HepG2 (cell line): ENCODE data around the gene PHKG1. TPM values are rescaled to one million over a fixed set of nuclear protein-coding genes. Genes with fewer than 3 reads are reported as not detected.

Experiments used
- BORCS8-MEF2B ChIP-seq: sonication (generic); formaldehyde crosslinking; IDR thresholded peaks from 2 replicates; pipeline ENCODE4 v1.8.0; 2022; ENCODE audit warnings: mild to moderate bottlenecking, missing genetic modification reagents
- CENPBD1 ChIP-seq: sonication (generic); formaldehyde crosslinking; IDR thresholded peaks from 2 replicates; pipeline ENCODE4 v1.8.0; 2022; ENCODE audit warnings: missing genetic modification reagents, low read depth, mild to moderate bottlenecking, borderline replicate concordance
- GABPB1 ChIP-seq: IDR thresholded peaks from 2 replicates; pipeline ENCODE4 v1.6.1; 2016; ENCODE audit warnings: mild to moderate bottlenecking, missing genetic modification reagents, moderate library complexity, missing compliant biosample characterization
- GTF2F1 ChIP-seq: fragments of 150-350 bp; IDR thresholded peaks from 2 replicates; pipeline ENCODE4 v1.6.1; 2014; ENCODE audit warnings: low read length
- HCFC1 ChIP-seq: fragments of 150-350 bp; IDR thresholded peaks from 2 replicates; pipeline ENCODE4 v1.6.1; 2014; ENCODE audit warnings: low read depth, low read length
- HOXA5 ChIP-seq: sonication (generic); formaldehyde crosslinking; IDR thresholded peaks from 2 replicates; pipeline ENCODE4 v1.4.0; 2020; ENCODE audit warnings: missing genetic modification reagents
- MXD3 ChIP-seq: IDR thresholded peaks from 2 replicates; pipeline ENCODE4 v1.6.1; 2016; ENCODE audit warnings: mild to moderate bottlenecking, missing biosample characterization, missing genetic modification reagents
- PCBP2 ChIP-seq: fragments of 200-400 bp; formaldehyde crosslinking; optimal IDR thresholded peaks from 2 replicates; pipeline ENCODE3; 2018; ENCODE audit warnings: low read length, low read depth; ENCODE audit not compliant: poor library complexity, severe bottlenecking
- SAFB2 ChIP-seq: sonication (generic); formaldehyde crosslinking; IDR thresholded peaks from 2 replicates; pipeline ENCODE4 v1.5.1; 2020; ENCODE audit warnings: missing genetic modification reagents, low read depth, mild to moderate bottlenecking, borderline replicate concordance
- TEAD3 ChIP-seq: optimal IDR thresholded peaks from 2 replicates; pipeline ENCODE3; 2016; ENCODE audit warnings: borderline replicate concordance
- U2AF2 ChIP-seq: fragments of 200-400 bp; formaldehyde crosslinking; IDR thresholded peaks from 2 replicates; pipeline ENCODE4 v1.6.1; 2017; ENCODE audit warnings: low read depth, mild to moderate bottlenecking, low read length
- ZFP41 ChIP-seq: sonication (generic); formaldehyde crosslinking; IDR thresholded peaks from 2 replicates; pipeline ENCODE4 v1.4.0; 2020; ENCODE audit warnings: mild to moderate bottlenecking, missing genetic modification reagents, borderline replicate concordance
- ZNF251 ChIP-seq: sonication (generic); formaldehyde crosslinking; IDR thresholded peaks from 2 replicates; pipeline ENCODE4 v1.9.0; 2021; ENCODE audit warnings: mild to moderate bottlenecking, missing genetic modification reagents
- ZNF260 ChIP-seq: sonication (generic); formaldehyde crosslinking; IDR thresholded peaks from 2 replicates; pipeline ENCODE4 v1.4.0; 2020; ENCODE audit warnings: missing genetic modification reagents, low read depth, mild to moderate bottlenecking, borderline replicate concordance
- ZNF441 ChIP-seq: sonication (generic); formaldehyde crosslinking; IDR thresholded peaks from 2 replicates; pipeline ENCODE4 v1.7.0; 2021; ENCODE audit warnings: missing genetic modification reagents, borderline replicate concordance
- ZNF724P ChIP-seq: sonication (generic); formaldehyde crosslinking; IDR thresholded peaks from 2 replicates; pipeline ENCODE4 v1.8.0; 2022; ENCODE audit warnings: missing genetic modification reagents, borderline replicate concordance
- ZNF816 ChIP-seq: sonication (generic); formaldehyde crosslinking; IDR thresholded peaks from 2 replicates; pipeline ENCODE4 v1.8.0; 2022; ENCODE audit warnings: missing genetic modification reagents, mild to moderate bottlenecking, borderline replicate concordance
- polyA plus RNA-seq, 8 experiments: library from polyadenylated mRNA; depleted of rRNA in 3 of 8; stranded (reverse) in 7 of 8; unstranded in 1 of 8; fragments of >200 nt; fragmentation: Illumina TruSeq in 4 of 8; extraction: Trizol in 4 of 8; gene quantifications; 2 replicates each; pipeline versions ENCODE4 v1.2.1 to v1.2.3, GENCODE V29; 2011 to 2016; ENCODE audit warnings: low read depth in 4 of 8, missing spikeins in 1 of 8, mixed read lengths in 1 of 8; ENCODE audit not compliant: insufficient read depth in 1 of 8
- total RNA-seq, 5 experiments: library from RNA; depleted of rRNA; stranded (reverse); fragments of >200 nt; fragmentation: Illumina TruSeq; extraction: Trizol; gene quantifications; 2 replicates each; pipeline ENCODE4 v1.2.3, GENCODE V29; 2016; ENCODE audit warnings: low read depth in 1 of 5
- TF ChIP-seq, protein P1 (sequence below): sonication (generic); formaldehyde crosslinking; IDR thresholded peaks from 2 replicates; pipeline ENCODE4 v1.5.0; 2020; ENCODE audit warnings: mild to moderate bottlenecking, missing genetic modification reagents, borderline replicate concordance
- TF ChIP-seq, protein P2 (sequence below): sonication (generic); formaldehyde crosslinking; IDR thresholded peaks from 2 replicates; pipeline ENCODE4 v1.4.0; 2020; ENCODE audit warnings: missing genetic modification reagents

Gene PHKG1
- total and polyA plus RNA-seq, 2 of the 13 experiments (the other 11 are each of a cell fraction or from before 2014, with no cell fraction given), result 0.44 to 0.71 TPM

DNA sequence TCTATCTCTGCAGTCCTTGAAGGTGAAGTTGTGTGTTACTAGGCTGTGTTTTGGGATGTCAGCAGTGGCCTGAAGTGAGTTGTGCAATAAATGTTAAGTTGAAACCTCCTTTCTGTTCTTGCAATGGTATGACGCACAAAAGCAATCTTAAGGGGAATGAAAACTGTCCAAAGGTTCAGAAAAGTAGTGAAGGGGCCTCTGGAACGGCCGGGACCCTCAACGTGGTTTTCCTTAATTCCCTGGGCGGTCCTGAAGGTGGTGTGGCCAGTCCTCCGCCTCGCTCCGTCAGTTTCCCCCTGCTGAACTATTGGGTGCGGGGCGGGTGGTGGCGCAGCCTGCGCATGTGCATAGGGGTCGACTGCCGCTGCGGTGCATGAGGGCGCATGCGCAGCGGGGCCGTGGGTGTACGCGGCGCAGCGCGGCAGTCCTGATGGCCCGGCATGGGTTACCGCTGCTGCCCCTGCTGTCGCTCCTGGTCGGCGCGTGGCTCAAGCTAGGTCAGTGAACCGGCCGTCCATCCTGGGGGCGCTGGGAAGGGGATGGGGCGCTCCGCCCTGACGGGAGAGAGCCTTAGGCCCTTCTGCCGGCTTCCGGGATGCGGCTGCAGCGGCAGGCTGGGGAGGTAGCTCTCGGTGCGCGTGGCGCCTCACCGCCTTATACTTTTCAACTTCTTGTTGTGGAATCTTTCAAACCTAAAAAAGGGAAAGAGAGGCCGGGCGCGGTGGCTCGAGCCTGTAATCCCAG is 28.7 kb downstream of the PHKG1 start, which contains the start of gene SUMF2 (continued):
- TF ChIP-seq GABPB1 (CRISPR knock-in tag) (peak; percentile 86), BORCS8-MEF2B (CRISPR knock-in tag) (peak; percentile 93), HOXA5 (CRISPR knock-in tag) (peak; percentile 72; the same call in 1 of the 2 replicates), MXD3 (0 out of 2 replicates have a peak, but pooled peaks have one; percentile 46), CENPBD1 (CRISPR knock-in tag) (no peak; the same call in 1 of the 2 replicates), ZFP41 (CRISPR knock-in tag) (no peak), HCFC1 (no peak), SAFB2 (peak; percentile 71; the same call in 1 of the 2 replicates), GTF2F1 (no peak), PCBP2 (no peak), ZNF441 (CRISPR knock-in tag) (peak; percentile 92), ZNF260 (CRISPR knock-in tag) (no peak), ZNF816 (no peak), ZNF724P (CRISPR knock-in tag) (peak; percentile 74), TEAD3 (no peak), ZNF251 (CRISPR knock-in tag) (no peak), U2AF2 (no peak)
- TF ChIP-seq, protein P1, sequence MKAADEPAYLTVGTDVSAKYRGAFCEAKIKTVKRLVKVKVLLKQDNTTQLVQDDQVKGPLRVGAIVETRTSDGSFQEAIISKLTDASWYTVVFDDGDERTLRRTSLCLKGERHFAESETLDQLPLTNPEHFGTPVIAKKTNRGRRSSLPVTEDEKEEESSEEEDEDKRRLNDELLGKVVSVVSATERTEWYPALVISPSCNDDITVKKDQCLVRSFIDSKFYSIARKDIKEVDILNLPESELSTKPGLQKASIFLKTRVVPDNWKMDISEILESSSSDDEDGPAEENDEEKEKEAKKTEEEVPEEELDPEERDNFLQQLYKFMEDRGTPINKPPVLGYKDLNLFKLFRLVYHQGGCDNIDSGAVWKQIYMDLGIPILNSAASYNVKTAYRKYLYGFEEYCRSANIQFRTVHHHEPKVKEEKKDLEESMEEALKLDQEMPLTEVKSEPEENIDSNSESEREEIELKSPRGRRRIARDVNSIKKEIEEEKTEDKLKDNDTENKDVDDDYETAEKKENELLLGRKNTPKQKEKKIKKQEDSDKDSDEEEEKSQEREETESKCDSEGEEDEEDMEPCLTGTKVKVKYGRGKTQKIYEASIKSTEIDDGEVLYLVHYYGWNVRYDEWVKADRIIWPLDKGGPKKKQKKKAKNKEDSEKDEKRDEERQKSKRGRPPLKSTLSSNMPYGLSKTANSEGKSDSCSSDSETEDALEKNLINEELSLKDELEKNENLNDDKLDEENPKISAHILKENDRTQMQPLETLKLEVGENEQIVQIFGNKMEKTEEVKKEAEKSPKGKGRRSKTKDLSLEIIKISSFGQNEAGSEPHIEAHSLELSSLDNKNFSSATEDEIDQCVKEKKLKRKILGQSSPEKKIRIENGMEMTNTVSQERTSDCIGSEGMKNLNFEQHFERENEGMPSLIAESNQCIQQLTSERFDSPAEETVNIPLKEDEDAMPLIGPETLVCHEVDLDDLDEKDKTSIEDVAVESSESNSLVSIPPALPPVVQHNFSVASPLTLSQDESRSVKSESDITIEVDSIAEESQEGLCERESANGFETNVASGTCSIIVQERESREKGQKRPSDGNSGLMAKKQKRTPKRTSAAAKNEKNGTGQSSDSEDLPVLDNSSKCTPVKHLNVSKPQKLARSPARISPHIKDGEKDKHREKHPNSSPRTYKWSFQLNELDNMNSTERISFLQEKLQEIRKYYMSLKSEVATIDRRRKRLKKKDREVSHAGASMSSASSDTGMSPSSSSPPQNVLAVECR (CRISPR knock-in tag), result peak; percentile 92
- TF ChIP-seq, protein P2, sequence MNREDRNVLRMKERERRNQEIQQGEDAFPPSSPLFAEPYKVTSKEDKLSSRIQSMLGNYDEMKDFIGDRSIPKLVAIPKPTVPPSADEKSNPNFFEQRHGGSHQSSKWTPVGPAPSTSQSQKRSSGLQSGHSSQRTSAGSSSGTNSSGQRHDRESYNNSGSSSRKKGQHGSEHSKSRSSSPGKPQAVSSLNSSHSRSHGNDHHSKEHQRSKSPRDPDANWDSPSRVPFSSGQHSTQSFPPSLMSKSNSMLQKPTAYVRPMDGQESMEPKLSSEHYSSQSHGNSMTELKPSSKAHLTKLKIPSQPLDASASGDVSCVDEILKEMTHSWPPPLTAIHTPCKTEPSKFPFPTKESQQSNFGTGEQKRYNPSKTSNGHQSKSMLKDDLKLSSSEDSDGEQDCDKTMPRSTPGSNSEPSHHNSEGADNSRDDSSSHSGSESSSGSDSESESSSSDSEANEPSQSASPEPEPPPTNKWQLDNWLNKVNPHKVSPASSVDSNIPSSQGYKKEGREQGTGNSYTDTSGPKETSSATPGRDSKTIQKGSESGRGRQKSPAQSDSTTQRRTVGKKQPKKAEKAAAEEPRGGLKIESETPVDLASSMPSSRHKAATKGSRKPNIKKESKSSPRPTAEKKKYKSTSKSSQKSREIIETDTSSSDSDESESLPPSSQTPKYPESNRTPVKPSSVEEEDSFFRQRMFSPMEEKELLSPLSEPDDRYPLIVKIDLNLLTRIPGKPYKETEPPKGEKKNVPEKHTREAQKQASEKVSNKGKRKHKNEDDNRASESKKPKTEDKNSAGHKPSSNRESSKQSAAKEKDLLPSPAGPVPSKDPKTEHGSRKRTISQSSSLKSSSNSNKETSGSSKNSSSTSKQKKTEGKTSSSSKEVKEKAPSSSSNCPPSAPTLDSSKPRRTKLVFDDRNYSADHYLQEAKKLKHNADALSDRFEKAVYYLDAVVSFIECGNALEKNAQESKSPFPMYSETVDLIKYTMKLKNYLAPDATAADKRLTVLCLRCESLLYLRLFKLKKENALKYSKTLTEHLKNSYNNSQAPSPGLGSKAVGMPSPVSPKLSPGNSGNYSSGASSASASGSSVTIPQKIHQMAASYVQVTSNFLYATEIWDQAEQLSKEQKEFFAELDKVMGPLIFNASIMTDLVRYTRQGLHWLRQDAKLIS (CRISPR knock-in tag), result no peak
